IgD-negative memory B cell (primary cell): ENCODE results near the gene NT5C3A. TPM values are rescaled to one million over a fixed set of nuclear protein-coding genes. Genes with fewer than 3 reads are reported as not detected.
A peak's percentile ranks its signal among the peaks of the same experiment; 100 is the strongest.
"Not testable (repeated sequence)": the region's sequence is repeated elsewhere in the genome, so short reads cannot be mapped to it uniquely, and the experiment has no call there.

Experiments used
- H3K27ac Mint-ChIP-seq, 3 donors: one replicate each; pipeline ENCODE4 v1.8.0; 2020 to 2022; ENCODE audit warnings: mild to moderate bottlenecking in 3 of 3, mixed read lengths in 3 of 3, moderate library complexity in 1 of 3
- H3K27me3 Mint-ChIP-seq: one replicate; pipeline ENCODE4 v1.8.0; 2021; ENCODE audit warnings: mixed read lengths
- H3K36me3 Mint-ChIP-seq: one replicate; pipeline ENCODE4 v1.8.0; 2020; ENCODE audit warnings: mild to moderate bottlenecking, mixed read lengths
- H3K4me1 Mint-ChIP-seq, 3 donors: one replicate each; pipeline ENCODE4 v1.8.0; 2020 to 2022; ENCODE audit warnings: mixed read lengths in 3 of 3, mild to moderate bottlenecking in 1 of 3
- H3K4me3 Mint-ChIP-seq, 4 donors: one replicate each; pipeline ENCODE4 v1.8.0; 2020 to 2022; ENCODE audit warnings: mild to moderate bottlenecking in 4 of 4, mixed read lengths in 4 of 4, moderate library complexity in 3 of 4
- H3K9me3 Mint-ChIP-seq, 3 donors: one replicate each; pipeline ENCODE4 v1.8.0; 2020 to 2021; ENCODE audit warnings: mixed read lengths in 3 of 3, mild to moderate bottlenecking in 1 of 3
- polyA plus RNA-seq: library from polyadenylated mRNA; unstranded; fragments of 300-500 nt; fragmentation: Illumina TruSeq; gene quantifications from one replicate; pipeline ENCODE4 v1.2.3, GENCODE V29; 2021

Gene NT5C3A
- polyA plus RNA-seq, 1 donor from 2014 or later, result 67.5 TPM

DNA sequence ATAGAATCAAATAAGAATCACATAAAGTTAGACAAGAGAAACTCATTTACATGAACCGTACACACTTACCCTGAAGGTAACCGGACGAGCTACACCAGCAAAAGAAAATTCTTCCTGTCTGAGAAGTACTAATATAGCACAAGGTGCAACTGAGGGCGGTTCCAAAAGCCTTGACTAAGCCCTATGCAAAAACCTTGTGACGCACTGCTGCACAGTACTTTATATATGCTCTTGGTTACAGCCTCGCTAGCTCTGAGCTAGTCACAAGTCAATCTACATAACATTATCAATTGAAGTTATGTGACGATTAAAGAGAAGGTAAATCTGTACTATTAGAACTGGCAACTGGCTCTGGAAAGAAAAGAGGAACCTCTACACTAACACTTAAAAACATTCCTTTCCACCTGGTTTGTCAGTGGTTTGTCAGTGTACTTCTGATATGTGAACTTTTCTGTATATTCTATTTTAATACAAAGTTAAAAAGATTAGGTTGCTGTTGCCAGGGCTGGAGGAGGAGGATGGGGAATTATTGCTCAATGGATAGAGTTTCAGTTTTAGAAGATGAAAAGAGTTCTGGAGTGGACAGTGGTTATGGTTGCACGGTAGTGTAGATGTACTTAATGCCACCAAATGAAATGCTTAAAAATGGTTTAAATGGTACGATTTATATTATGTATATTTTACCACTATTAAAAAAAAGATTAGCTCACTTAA is 21.6 kb downstream of the NT5C3A start:
- H3K27ac Mint-ChIP-seq, result peak overlapping the region; percentile 49 to 76 (median 76)
- H3K36me3 Mint-ChIP-seq, result peaks cover 4% of the 10 kb centered on the region
- H3K4me1 Mint-ChIP-seq, result peaks cover 31 to 58% (median 47%) of the 10 kb centered on the region in 3 donors
- peak overlapping the region; percentile 75 to 95 (median 86) for H3K4me3 Mint-ChIP-seq
- no peaks in the 10 kb centered on the region for H3K9me3 Mint-ChIP-seq
- no peaks in the 10 kb centered on the region for H3K27me3 Mint-ChIP-seq

GRCh38 chr7:33039903-33040292 is 22.7 kb downstream of the NT5C3A start:
- Mint-ChIP-seq H3K27ac (peak overlapping the region; percentile 16 to 25 (median 21)), H3K27me3 (no peaks in the 10 kb centered on the region), H3K4me1 (peaks cover 28 to 53% (median 43%) of the 10 kb centered on the region in 3 donors), H3K9me3 (no peaks in the 10 kb centered on the region), H3K36me3 (peaks cover 5% of the 10 kb centered on the region), H3K4me3 (peak overlapping the region; percentile 79 to 93 (median 86))

DNA sequence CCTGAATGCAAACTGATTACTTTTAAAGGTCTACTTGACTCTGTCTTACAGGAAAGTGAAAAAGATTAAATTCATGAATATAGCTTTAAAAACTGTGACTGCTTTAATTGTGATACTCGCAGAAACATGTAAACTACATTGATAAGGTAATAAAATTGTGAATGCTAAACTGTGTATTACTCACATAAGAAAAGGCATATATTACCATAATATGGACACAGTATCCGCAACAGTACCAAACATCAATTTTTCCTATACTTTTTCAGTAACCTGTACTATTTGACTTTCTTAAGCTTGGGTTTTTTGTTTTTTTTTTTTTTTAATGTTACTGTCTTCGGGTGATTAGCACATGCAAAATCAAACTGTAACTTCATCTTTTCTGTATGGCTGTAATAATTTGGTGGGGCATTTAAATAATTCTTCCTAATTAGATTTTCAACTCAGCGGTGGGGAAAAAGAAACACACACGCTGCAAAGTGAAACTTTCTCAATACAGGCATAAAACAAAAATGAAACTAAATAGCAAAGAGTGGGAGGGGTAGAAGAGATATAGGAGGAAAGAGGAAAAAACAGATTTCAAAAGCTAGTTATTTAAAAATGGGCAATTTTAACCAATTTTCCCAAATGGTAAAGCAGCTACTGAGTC is 23.2 kb downstream of the NT5C3A start:
- Mint-ChIP-seq H3K27me3 (no peaks in the 10 kb centered on the region), H3K4me1 (peaks cover 28 to 54% (median 44%) of the 10 kb centered on the region in 3 donors), H3K27ac (peak overlapping the region; percentile 16 to 25 (median 21)), H3K4me3 (peak overlapping the region; percentile 79 to 93 (median 86)), H3K9me3 (no peaks in the 10 kb centered on the region), H3K36me3 (peaks cover 5% of the 10 kb centered on the region)

DNA sequence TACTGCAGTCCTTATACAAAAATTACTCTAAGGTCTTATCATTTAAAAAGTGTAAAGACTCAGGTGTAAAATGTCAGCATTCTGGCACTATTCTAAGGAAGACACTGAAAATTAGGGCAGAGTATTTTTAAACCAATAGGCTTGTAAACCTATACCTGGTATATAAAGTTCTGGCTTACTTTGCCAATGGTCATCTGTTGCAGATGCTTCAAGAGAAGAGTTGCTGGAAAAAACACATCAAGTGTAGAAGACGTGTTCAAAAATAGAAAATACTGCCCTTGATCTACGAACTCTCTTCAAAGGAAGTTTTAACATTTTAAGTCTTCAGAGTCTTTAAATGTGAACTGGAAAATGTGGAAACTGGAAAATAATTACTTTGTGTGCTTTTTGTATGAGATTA is 23.9 kb downstream of the NT5C3A start:
- no peaks in the 10 kb centered on the region for H3K9me3 Mint-ChIP-seq
- H3K27ac Mint-ChIP-seq, result peak overlapping the region in 1 of 3 donors; percentile 25
- H3K4me3 Mint-ChIP-seq, result peak overlapping the region; percentile 58 to 93 (median 86)
- H3K27me3 Mint-ChIP-seq, result no peaks in the 10 kb centered on the region
- peaks cover 25 to 51% (median 41%) of the 10 kb centered on the region in 3 donors for H3K4me1 Mint-ChIP-seq
- H3K36me3 Mint-ChIP-seq, result peaks cover 5% of the 10 kb centered on the region

- peaks cover 25 to 38% (median 32%) of the 10 kb centered on the region in 3 donors for H3K4me1 Mint-ChIP-seq
- no peaks in the 10 kb centered on the region for H3K9me3 Mint-ChIP-seq
- peaks cover 2% of the 10 kb centered on the region for H3K36me3 Mint-ChIP-seq
- no peaks in the 10 kb centered on the region for H3K27me3 Mint-ChIP-seq
- H3K27ac Mint-ChIP-seq, result no peak overlapping the region
- H3K4me3 Mint-ChIP-seq, result no peak overlapping the region
Observed at GRCh38 chr7:33035776-33036175, 26.8 kb downstream of the NT5C3A start.

DNA sequence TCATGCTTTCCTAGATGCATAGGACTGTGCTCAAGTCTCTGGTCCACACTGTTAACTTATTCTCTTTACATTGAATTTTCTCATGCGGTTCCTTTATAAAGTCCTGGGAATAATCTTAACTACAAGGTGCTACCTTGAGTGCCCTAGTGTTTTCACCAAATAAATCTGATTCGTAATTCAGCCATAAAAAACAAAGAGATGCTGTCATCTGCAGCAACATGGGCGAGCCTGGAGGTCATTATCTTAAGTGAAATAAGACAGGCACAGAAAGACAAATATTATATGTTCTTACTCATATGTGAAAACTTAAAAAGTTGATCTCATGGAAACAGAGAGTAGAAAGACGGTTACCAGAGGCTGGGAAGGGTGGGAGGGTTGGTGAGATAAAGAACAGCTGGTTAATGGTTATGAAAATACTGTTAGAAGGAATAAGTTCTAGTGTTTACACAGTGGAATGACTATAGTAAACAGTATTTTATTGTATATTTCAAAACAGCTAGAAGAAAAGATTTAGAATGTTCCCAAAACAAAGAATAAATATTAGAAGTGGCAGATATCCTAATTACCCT is 38.3 kb downstream of the NT5C3A start:
- Mint-ChIP-seq H3K27ac (peak overlapping the region in 1 of 3 donors; percentile 50), H3K27me3 (no peaks in the 10 kb centered on the region), H3K4me3 (no peak overlapping the region), H3K4me1 (peaks cover 0 to 1% (median 0%) of the 10 kb centered on the region in 3 donors), H3K36me3 (peaks cover 2% of the 10 kb centered on the region), H3K9me3 (no peaks in the 10 kb centered on the region)

GRCh38 chr7:33012364-33012763 is 50.2 kb downstream of the NT5C3A start:
- no peak overlapping the region for H3K27ac Mint-ChIP-seq
- no peaks in the 10 kb centered on the region for H3K9me3 Mint-ChIP-seq
- H3K27me3 Mint-ChIP-seq, result no peaks in the 10 kb centered on the region
- H3K4me1 Mint-ChIP-seq, result peaks cover 0 to 3% (median 1%) of the 10 kb centered on the region in 3 donors
- H3K36me3 Mint-ChIP-seq, result peaks cover 17% of the 10 kb centered on the region
- no peak overlapping the region for H3K4me3 Mint-ChIP-seq

DNA sequence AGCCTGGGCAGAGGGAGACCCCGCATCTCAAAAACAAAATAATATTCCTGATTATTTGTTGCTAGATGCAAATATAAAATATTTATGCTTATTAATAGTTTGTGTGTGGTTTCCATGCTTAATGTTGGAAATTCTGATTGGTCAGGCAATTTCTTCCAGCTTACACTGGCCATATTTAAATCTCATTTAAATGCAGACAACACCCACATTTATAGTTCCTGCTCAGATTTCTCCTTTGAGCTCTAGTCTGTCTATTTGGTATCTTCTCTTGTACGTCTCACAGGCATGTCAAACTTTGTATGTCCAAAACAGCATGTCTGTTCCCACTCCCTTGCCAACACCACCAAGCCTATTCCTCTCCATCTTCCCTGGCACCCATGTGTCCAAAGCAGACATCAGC is 52.8 kb downstream of the NT5C3A start:
- H3K27me3 Mint-ChIP-seq, result no peaks in the 10 kb centered on the region
- peaks cover 17% of the 10 kb centered on the region for H3K36me3 Mint-ChIP-seq
- H3K4me1 Mint-ChIP-seq, result peaks cover 0 to 3% (median 1%) of the 10 kb centered on the region in 3 donors
- H3K9me3 Mint-ChIP-seq, result no peaks in the 10 kb centered on the region
- no peak overlapping the region for H3K4me3 Mint-ChIP-seq
- peak overlapping the region in 1 of 3 donors; percentile 86 for H3K27ac Mint-ChIP-seq

GRCh38 chr7:33005690-33006089 is 56.9 kb downstream of the NT5C3A start:
- H3K36me3 Mint-ChIP-seq, result peaks cover 10% of the 10 kb centered on the region
- H3K27ac Mint-ChIP-seq, H3K4me3 Mint-ChIP-seq, H3K27me3 Mint-ChIP-seq, H3K9me3 Mint-ChIP-seq, H3K4me1 Mint-ChIP-seq: not testable (repeated sequence)

- not testable (repeated sequence) for H3K9me3 Mint-ChIP-seq, H3K27me3 Mint-ChIP-seq, H3K4me3 Mint-ChIP-seq, H3K27ac Mint-ChIP-seq, H3K36me3 Mint-ChIP-seq, H3K4me1 Mint-ChIP-seq
Observed at GRCh38 chr7:33005193-33005592, 57.4 kb downstream of the NT5C3A start.

GRCh38 chr7:33004104-33004616 is 58.4 kb downstream of the NT5C3A start:
- not testable (repeated sequence) for H3K36me3 Mint-ChIP-seq, H3K27me3 Mint-ChIP-seq, H3K9me3 Mint-ChIP-seq, H3K4me1 Mint-ChIP-seq, H3K4me3 Mint-ChIP-seq
- peak overlapping the region in 1 of 3 donors; percentile 76 for H3K27ac Mint-ChIP-seq

- not testable (repeated sequence) for H3K9me3 Mint-ChIP-seq, H3K27me3 Mint-ChIP-seq, H3K4me3 Mint-ChIP-seq, H3K36me3 Mint-ChIP-seq, H3K4me1 Mint-ChIP-seq, H3K27ac Mint-ChIP-seq
Observed at GRCh38 chr7:33003111-33003510, 59.5 kb downstream of the NT5C3A start.

DNA sequence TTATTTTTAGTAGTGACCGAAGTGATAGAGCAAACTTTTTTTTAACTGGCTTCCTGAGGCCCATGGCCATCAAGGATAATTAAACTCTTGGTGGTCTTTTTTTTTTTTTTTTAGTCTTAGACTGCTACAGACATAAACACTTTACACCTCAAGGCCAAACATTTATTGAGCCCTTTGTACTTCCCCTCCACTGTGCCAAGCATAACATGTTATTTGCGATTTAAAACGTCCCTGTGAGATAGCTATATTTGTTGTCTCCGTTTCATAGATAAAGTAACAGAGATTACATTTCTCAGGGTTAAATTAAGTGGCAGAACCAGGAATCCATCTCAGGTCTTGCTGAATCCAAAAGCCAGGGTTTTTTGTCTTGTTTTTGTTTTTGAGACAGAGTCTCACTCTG is 63.2 kb downstream of the NT5C3A start:
- not testable (repeated sequence) for H3K9me3 Mint-ChIP-seq, H3K27ac Mint-ChIP-seq, H3K4me1 Mint-ChIP-seq, H3K36me3 Mint-ChIP-seq, H3K27me3 Mint-ChIP-seq, H3K4me3 Mint-ChIP-seq

GRCh38 chr7:32998361-32999171 is 64.0 kb downstream of the NT5C3A start:
- H3K36me3 Mint-ChIP-seq, H3K4me3 Mint-ChIP-seq, H3K27ac Mint-ChIP-seq, H3K9me3 Mint-ChIP-seq, H3K4me1 Mint-ChIP-seq, H3K27me3 Mint-ChIP-seq: not testable (repeated sequence)

- H3K4me1 Mint-ChIP-seq, H3K27ac Mint-ChIP-seq, H3K27me3 Mint-ChIP-seq, H3K9me3 Mint-ChIP-seq, H3K36me3 Mint-ChIP-seq, H3K4me3 Mint-ChIP-seq: not testable (repeated sequence)
Observed at GRCh38 chr7:32997956-32998355, 64.6 kb downstream of the NT5C3A start.
